ENCODE data around the gene SALL3.

SALL3 gene

GRCh38 chr18:78994000-78994399 lies 14.4 kb downstream of the SALL3 start:
- no peak for ATAC-seq
- TF ChIP-seq ZFP3 (CRISPR knock-in tag; IDR thresholded peaks at IDR 0.05) (no peak), ESRRG (CRISPR knock-in tag; IDR thresholded peaks at IDR 0.05) (no peak), CSDC2 (CRISPR knock-in tag; IDR thresholded peaks at IDR 0.05) (no peak), RARB (CRISPR knock-in tag; IDR thresholded peaks at IDR 0.05) (no peak), TSHZ2 (CRISPR knock-in tag; IDR thresholded peaks at IDR 0.05) (no peak), ZNF565 (CRISPR knock-in tag; conservative IDR thresholded peaks at IDR 0.05; ENCODE audit: low read depth) (no peak), ARNTL (CRISPR knock-in tag; IDR thresholded peaks at IDR 0.05; ENCODE audit: borderline replicate concordance, low read depth) (no peak), CSRNP3 (CRISPR knock-in tag; IDR thresholded peaks at IDR 0.05) (no peak), SNAI2 (CRISPR knock-in tag; IDR thresholded peaks at IDR 0.05) (no peak)

GRCh38 chr18:78994531-78994930 lies 14.9 kb downstream of the SALL3 start:
- ATAC-seq, result no peak
- no peak for TF ChIP-seq RARB (CRISPR knock-in tag; IDR thresholded peaks at IDR 0.05)
- no peak for TF ChIP-seq ZFP30 (CRISPR knock-in tag; IDR thresholded peaks at IDR 0.05)
- TF ChIP-seq BACH2 (CRISPR knock-in tag; IDR thresholded peaks at IDR 0.05; ENCODE audit: borderline replicate concordance), result no peak
- no peak for TF ChIP-seq ZNF70 (CRISPR knock-in tag; IDR thresholded peaks at IDR 0.05)
- no peak for TF ChIP-seq PPARA (CRISPR knock-in tag; IDR thresholded peaks at IDR 0.05; ENCODE audit: borderline replicate concordance)
- TF ChIP-seq PATZ1 (CRISPR knock-in tag; IDR thresholded peaks at IDR 0.05; ENCODE audit: borderline replicate concordance), result no peak
- TF ChIP-seq ARNTL (CRISPR knock-in tag; IDR thresholded peaks at IDR 0.05; ENCODE audit: borderline replicate concordance, low read depth), result no peak
- no peak for TF ChIP-seq CREB5 (CRISPR knock-in tag; IDR thresholded peaks at IDR 0.05; ENCODE audit: low read depth)
- TF ChIP-seq CSDC2 (CRISPR knock-in tag; IDR thresholded peaks at IDR 0.05), result no peak
- TF ChIP-seq ESRRG (CRISPR knock-in tag; IDR thresholded peaks at IDR 0.05), result no peak
- TF ChIP-seq TOX (CRISPR knock-in tag; IDR thresholded peaks at IDR 0.05; ENCODE audit: borderline replicate concordance), result no peak
- TF ChIP-seq ZNF565 (CRISPR knock-in tag; conservative IDR thresholded peaks at IDR 0.05; ENCODE audit: low read depth), result no peak
- no peak for TF ChIP-seq GLIS3 (CRISPR knock-in tag; IDR thresholded peaks at IDR 0.05)
- no peak for TF ChIP-seq TCF4 (CRISPR knock-in tag; IDR thresholded peaks at IDR 0.05; ENCODE audit: borderline replicate concordance)
- TF ChIP-seq ISL1 (CRISPR knock-in tag; IDR thresholded peaks at IDR 0.05), result no peak
- TF ChIP-seq TSHZ2 (CRISPR knock-in tag; IDR thresholded peaks at IDR 0.05), result no peak

GRCh38 chr18:78994977-78995582 lies 15.5 kb downstream of the SALL3 start:
- ATAC-seq, result no peak
- TF ChIP-seq CREB5 (CRISPR knock-in tag; IDR thresholded peaks at IDR 0.05; ENCODE audit: low read depth), result no peak
- no peak for TF ChIP-seq TSHZ2 (CRISPR knock-in tag; IDR thresholded peaks at IDR 0.05)
- TF ChIP-seq ARNTL (CRISPR knock-in tag; IDR thresholded peaks at IDR 0.05; ENCODE audit: borderline replicate concordance, low read depth), result no peak
- no peak for TF ChIP-seq SNAI2 (CRISPR knock-in tag; IDR thresholded peaks at IDR 0.05)
- no peak for TF ChIP-seq CSRNP3 (CRISPR knock-in tag; IDR thresholded peaks at IDR 0.05)
- no peak for TF ChIP-seq TOX (CRISPR knock-in tag; IDR thresholded peaks at IDR 0.05; ENCODE audit: borderline replicate concordance)
